Measurements from ENCODE around the gene POLE.

Gene POLE

GRCh38 chr12:132718644-132719043 lies 31.5 kb upstream of the POLE start:
- Histone ChIP-seq H3K4me2 (ENCODE audit: insufficient read depth, low read length) (no peak overlapping the region), H3K4me3 (ENCODE audit: low read depth in 1 of 2, low read length in 2 of 2) (no peak overlapping the region), H2AFZ (ENCODE audit: low read depth, low read length) (no peak overlapping the region), H3K9me3 (ENCODE audit: insufficient read depth, low read length, severe bottlenecking) (no peaks in the 10 kb centered on the region), H3K27me3 (ENCODE audit: insufficient read depth, low read length, poor library complexity) (no peaks in the 10 kb centered on the region), H3K4me1 (ENCODE audit: insufficient read depth, low read length) (peaks cover 2% of the 10 kb centered on the region; the same call in 1 of the 2 replicates), H3K27ac (ENCODE audit: low read length) (no peak overlapping the region), H3K79me2 (ENCODE audit: insufficient read depth, low read length) (peaks cover 47% of the 10 kb centered on the region), H3K9ac (ENCODE audit: low read depth, low read length) (no peak overlapping the region), H3K36me3 (ENCODE audit: insufficient read depth, low read length) (peaks cover 81% of the 10 kb centered on the region), H4K20me1 (ENCODE audit: insufficient read depth, low read length) (peaks cover 70% of the 10 kb centered on the region)
- DNase-seq, result no peak
- TF ChIP-seq EZH2 (IDR thresholded peaks at IDR 0.05; ENCODE audit: borderline replicate concordance, low read depth, low read length, severe bottlenecking) (no peak), CTCF (IDR thresholded peaks at IDR 0.05; ENCODE audit: borderline replicate concordance, extremely low read depth, low read length, poor library complexity, severe bottlenecking) (no peak)
- ATAC-seq (ENCODE audit: insufficient read depth, low read depth), result no peak

- no peak for DNase-seq
- no peaks in the 10 kb centered on the region for H3K9me3 ChIP-seq (ENCODE audit: insufficient read depth, low read length, severe bottlenecking)
- H2AFZ ChIP-seq (ENCODE audit: low read depth, low read length), result no peak overlapping the region
- no peak overlapping the region for H3K9ac ChIP-seq (ENCODE audit: low read depth, low read length)
- no peak for TF ChIP-seq CTCF (IDR thresholded peaks at IDR 0.05; ENCODE audit: borderline replicate concordance, extremely low read depth, low read length, poor library complexity, severe bottlenecking)
- no peak for TF ChIP-seq EZH2 (IDR thresholded peaks at IDR 0.05; ENCODE audit: borderline replicate concordance, low read depth, low read length, severe bottlenecking)
- 0 out of 3 replicates have a peak, but pooled peaks have one; percentile 9 for ATAC-seq (ENCODE audit: insufficient read depth, low read depth)
- peaks cover 49% of the 10 kb centered on the region for H3K79me2 ChIP-seq (ENCODE audit: insufficient read depth, low read length)
- H3K4me2 ChIP-seq (ENCODE audit: insufficient read depth, low read length), result no peak overlapping the region
- peaks cover 80% of the 10 kb centered on the region for H3K36me3 ChIP-seq (ENCODE audit: insufficient read depth, low read length)
- no peak overlapping the region for H3K4me3 ChIP-seq (ENCODE audit: low read depth in 1 of 2, low read length in 2 of 2)
- peaks cover 72% of the 10 kb centered on the region for H4K20me1 ChIP-seq (ENCODE audit: insufficient read depth, low read length)
- no peaks in the 10 kb centered on the region for H3K27me3 ChIP-seq (ENCODE audit: insufficient read depth, low read length, poor library complexity)
- no peak overlapping the region for H3K27ac ChIP-seq (ENCODE audit: low read length)
- H3K4me1 ChIP-seq (ENCODE audit: insufficient read depth, low read length), result peaks cover 9% of the 10 kb centered on the region; the same call in 1 of the 2 replicates
These were observed 30.6 kb upstream of the POLE start for GRCh38 chr12:132717531-132718387.

- no peak for DNase-seq
- no peak overlapping the region for H3K4me2 ChIP-seq (ENCODE audit: insufficient read depth, low read length)
- peaks cover 79% of the 10 kb centered on the region for H3K36me3 ChIP-seq (ENCODE audit: insufficient read depth, low read length)
- no peak overlapping the region for H3K4me3 ChIP-seq (ENCODE audit: low read depth in 1 of 2, low read length in 2 of 2)
- H3K4me1 ChIP-seq (ENCODE audit: insufficient read depth, low read length), result peaks cover 17% of the 10 kb centered on the region
- H2AFZ ChIP-seq (ENCODE audit: low read depth, low read length), result no peak overlapping the region
- ATAC-seq (ENCODE audit: insufficient read depth, low read depth), result no peak
- H3K9me3 ChIP-seq (ENCODE audit: insufficient read depth, low read length, severe bottlenecking), result no peaks in the 10 kb centered on the region
- TF ChIP-seq EZH2 (IDR thresholded peaks at IDR 0.05; ENCODE audit: borderline replicate concordance, low read depth, low read length, severe bottlenecking) (no peak), CTCF (IDR thresholded peaks at IDR 0.05; ENCODE audit: borderline replicate concordance, extremely low read depth, low read length, poor library complexity, severe bottlenecking) (no peak)
- H3K27ac ChIP-seq (ENCODE audit: low read length), result no peak overlapping the region
- H4K20me1 ChIP-seq (ENCODE audit: insufficient read depth, low read length), result peaks cover 75% of the 10 kb centered on the region
- H3K79me2 ChIP-seq (ENCODE audit: insufficient read depth, low read length), result peaks cover 56% of the 10 kb centered on the region
- no peaks in the 10 kb centered on the region for H3K27me3 ChIP-seq (ENCODE audit: insufficient read depth, low read length, poor library complexity)
- no peak overlapping the region for H3K9ac ChIP-seq (ENCODE audit: low read depth, low read length)
These were observed 29.9 kb upstream of the POLE start for GRCh38 chr12:132717011-132717410.

Data from DND-41 (cell line).